Liver (tissue), 9 donors: ENCODE data around the gene SRSF10. TPM values are rescaled to one million over a fixed set of nuclear protein-coding genes. Genes with fewer than 3 reads are reported as not detected.

ENCODE experiments used
- DNase-seq: peaks from one replicate; pipeline ENCODE4 v3.0.0-alpha.2; 2017; ENCODE audit warnings: low spot score
- H3K27ac ChIP-seq, 2 donors: one replicate each; pipeline ENCODE4 v1.7.0; 2013; ENCODE audit warnings: inconsistent platforms in 2 of 2, low read length in 2 of 2, control low read depth in 1 of 2, low read depth in 1 of 2, mild to moderate bottlenecking in 1 of 2
- H3K27me3 ChIP-seq, 4 donors: one replicate each; pipeline versions ENCODE4 v1.6.1 to v1.7.0; 2013; ENCODE audit warnings: low read length in 3 of 4, inconsistent platforms in 1 of 4, mild to moderate bottlenecking in 1 of 4, moderate library complexity in 1 of 4; ENCODE audit not compliant: control insufficient read depth in 4 of 4, insufficient read depth in 4 of 4
- H3K36me3 ChIP-seq, 4 donors: one replicate each; pipeline versions ENCODE4 v1.6.1 to v1.7.0; 2013; ENCODE audit warnings: low read length in 3 of 4, mild to moderate bottlenecking in 3 of 4, low read depth in 1 of 4, moderate library complexity in 1 of 4; ENCODE audit not compliant: control insufficient read depth in 4 of 4, insufficient read depth in 3 of 4
- H3K4me1 ChIP-seq, 4 donors: one replicate each; pipeline versions ENCODE4 v1.6.1 to v1.7.0; 2013; ENCODE audit warnings: low read length in 3 of 4, mild to moderate bottlenecking in 3 of 4, moderate library complexity in 1 of 4; ENCODE audit not compliant: control insufficient read depth in 4 of 4, insufficient read depth in 4 of 4
- H3K4me3 ChIP-seq, 3 donors: one replicate each; pipeline versions ENCODE4 v1.6.1 to v1.7.0; 2013; ENCODE audit warnings: low read length in 3 of 3, control low read depth in 1 of 3, low read depth in 1 of 3, mild to moderate bottlenecking in 1 of 3
- H3K9ac ChIP-seq, 2 donors: one replicate each; pipeline ENCODE4 v1.7.0; 2013; ENCODE audit warnings: low read length in 2 of 2, mild to moderate bottlenecking in 2 of 2, moderate library complexity in 2 of 2, control low read depth in 1 of 2, low read depth in 1 of 2
- H3K9me3 ChIP-seq, 4 donors: one replicate each; pipeline versions ENCODE4 v1.6.1 to v1.7.0; 2013; ENCODE audit warnings: low read length in 3 of 4; ENCODE audit not compliant: control insufficient read depth in 4 of 4
- ATF3 ChIP-seq: IDR thresholded peaks from 2 replicates; pipeline ENCODE4 v1.6.1; 2016; ENCODE audit warnings: antibody characterized with exemption
- FOXA1 ChIP-seq: IDR thresholded peaks from 2 replicates; pipeline ENCODE4 v1.6.1; 2016; ENCODE audit warnings: antibody characterized with exemption
- FOXA2 ChIP-seq: IDR thresholded peaks from 2 replicates; pipeline ENCODE4 v1.6.1; 2016; ENCODE audit warnings: antibody characterized with exemption
- GABPA ChIP-seq, 2 donors: IDR thresholded peaks in 1 of 2; conservative IDR thresholded peaks in 1 of 2; 2 replicates each; pipeline ENCODE4 v1.6.1; 2016; ENCODE audit warnings: antibody characterized with exemption in 2 of 2, mild to moderate bottlenecking in 1 of 2, moderate library complexity in 1 of 2
- HNF4A ChIP-seq, 2 donors: conservative IDR thresholded peaks; 2 replicates each; pipeline ENCODE4 v1.6.1; 2016; ENCODE audit warnings: antibody characterized with exemption in 2 of 2, mild to moderate bottlenecking in 2 of 2
- HNF4G ChIP-seq: IDR thresholded peaks from 2 replicates; pipeline ENCODE4 v1.6.1; 2016; ENCODE audit warnings: antibody characterized with exemption
- NR2F2 ChIP-seq: IDR thresholded peaks from 2 replicates; pipeline ENCODE4 v1.6.1; 2016; ENCODE audit warnings: antibody characterized with exemption
- REST ChIP-seq: IDR thresholded peaks from 2 replicates; pipeline ENCODE4 v1.6.1; 2016; ENCODE audit warnings: antibody characterized with exemption, mild to moderate bottlenecking
- RXRA ChIP-seq, 2 donors: IDR thresholded peaks; 2 replicates each; pipeline ENCODE4 v1.6.1; 2017 to 2018; ENCODE audit warnings: antibody characterized with exemption in 2 of 2, mild to moderate bottlenecking in 1 of 2
- SP1 ChIP-seq: IDR thresholded peaks from 2 replicates; pipeline ENCODE4 v1.6.1; 2018; ENCODE audit warnings: antibody characterized with exemption, mild to moderate bottlenecking
- TAF1 ChIP-seq: conservative IDR thresholded peaks from 2 replicates; pipeline ENCODE4 v1.6.1; 2016; ENCODE audit warnings: antibody characterized with exemption, mild to moderate bottlenecking
- YY1 ChIP-seq: IDR thresholded peaks from 2 replicates; pipeline ENCODE4 v1.6.1; 2016; ENCODE audit warnings: antibody characterized with exemption, mild to moderate bottlenecking
- WGBS: extraction: QIAGEN DNeasy Blood & Tissue Kit; methylation state at CpG from one replicate; pipeline ENCODE4 v1.1.7; 2013; 5-methylcytosine and 5-hydroxymethylcytosine counted together
- polyA plus RNA-seq, 2 donors: library from polyadenylated mRNA; stranded (reverse) in 1 of 2; unstranded in 1 of 2; fragments of 200-250 nt in 1 of 2; fragments of >200 nt in 1 of 2; fragmentation: Nextera tagmentation in 1 of 2; extraction: Ambion mirVana in 1 of 2; gene quantifications; one replicate each; pipeline versions ENCODE4 v1.2.1 to v1.2.3, GENCODE V29; 2013 to 2015
- total RNA-seq, 2 donors: library from RNA; depleted of rRNA; stranded (reverse); fragments of >200 nt; gene quantifications; one replicate each; pipeline ENCODE4 v1.2.3, GENCODE V29; 2014
- TF ChIP-seq, protein P1 (sequence below): IDR thresholded peaks from 2 replicates; pipeline ENCODE4 v1.6.1; 2016; ENCODE audit warnings: antibody characterized with exemption
- donor health status: healthy.
- donor health status: healthy.
- donor health status: healthy.
- donor health status: healthy.
- donor health status: healthy.

The SRSF10 gene
- total and polyA plus RNA-seq, 4 donors: 29.9 to 77.5 (median 63.8) TPM

GRCh38 chr1:23984417-23985186, 4.5 kb upstream of the SRSF10 start:
- Histone ChIP-seq H3K36me3 (no peaks in the 10 kb centered on the region), H3K9ac (no peak overlapping the region), H3K9me3 (no peaks in the 10 kb centered on the region), H3K27me3 (no peaks in the 10 kb centered on the region), H3K27ac (no peak overlapping the region), H3K4me3 (no peak overlapping the region), H3K4me1 (peaks cover 2 to 10% (median 3%) of the 10 kb centered on the region in 4 donors)
- 84% methylated on average over 5 of the region's 5 CpGs for WGBS
- TF ChIP-seq GABPA (IDR thresholded peaks at IDR 0.05 in 1 of 2, conservative IDR thresholded peaks at IDR 0.05 in 1 of 2) (no peak), NR2F2 (peak; percentile 42), HNF4A (conservative IDR thresholded peaks at IDR 0.05) (no peak), ATF3 (no peak), SP1 (peak; percentile 12), TAF1 (no peak), YY1 (no peak), REST (no peak), HNF4G (no peak), RXRA (IDR thresholded peaks at IDR 0.05) (no peak), FOXA2 (no peak), FOXA1 (no peak)
- TF ChIP-seq, protein P1, sequence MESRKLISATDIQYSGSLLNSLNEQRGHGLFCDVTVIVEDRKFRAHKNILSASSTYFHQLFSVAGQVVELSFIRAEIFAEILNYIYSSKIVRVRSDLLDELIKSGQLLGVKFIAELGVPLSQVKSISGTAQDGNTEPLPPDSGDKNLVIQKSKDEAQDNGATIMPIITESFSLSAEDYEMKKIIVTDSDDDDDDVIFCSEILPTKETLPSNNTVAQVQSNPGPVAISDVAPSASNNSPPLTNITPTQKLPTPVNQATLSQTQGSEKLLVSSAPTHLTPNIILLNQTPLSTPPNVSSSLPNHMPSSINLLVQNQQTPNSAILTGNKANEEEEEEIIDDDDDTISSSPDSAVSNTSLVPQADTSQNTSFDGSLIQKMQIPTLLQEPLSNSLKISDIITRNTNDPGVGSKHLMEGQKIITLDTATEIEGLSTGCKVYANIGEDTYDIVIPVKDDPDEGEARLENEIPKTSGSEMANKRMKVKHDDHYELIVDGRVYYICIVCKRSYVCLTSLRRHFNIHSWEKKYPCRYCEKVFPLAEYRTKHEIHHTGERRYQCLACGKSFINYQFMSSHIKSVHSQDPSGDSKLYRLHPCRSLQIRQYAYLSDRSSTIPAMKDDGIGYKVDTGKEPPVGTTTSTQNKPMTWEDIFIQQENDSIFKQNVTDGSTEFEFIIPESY: no peak
- DNase-seq: no peak

DNA sequence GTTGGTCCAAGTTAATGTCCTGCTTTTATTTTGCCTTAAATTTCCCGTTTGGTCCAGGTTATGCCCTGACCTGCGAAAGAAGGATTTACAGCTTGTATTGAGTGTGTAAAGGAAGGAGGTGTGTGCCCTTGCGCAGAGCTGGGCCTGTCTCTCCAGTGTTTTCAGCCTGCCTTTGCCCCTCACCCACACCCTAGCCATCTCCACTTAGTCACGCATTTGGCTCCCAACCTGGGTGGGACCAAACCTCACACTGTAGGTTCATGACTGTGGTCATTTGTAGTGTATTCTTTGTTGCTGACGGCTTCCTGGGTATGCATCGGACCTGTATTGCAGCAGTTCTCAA, 572 bp upstream of the SRSF10 start:
- Histone ChIP-seq H3K36me3 (no peaks in the 10 kb centered on the region), H3K9me3 (no peaks in the 10 kb centered on the region), H3K9ac (peak overlapping the region; percentile 62 to 70), H3K27ac (peak overlapping the region; percentile 79 to 99), H3K27me3 (no peaks in the 10 kb centered on the region), H3K4me3 (peak overlapping the region; percentile 51 to 57 (median 51)), H3K4me1 (peaks cover 4 to 37% (median 20%) of the 10 kb centered on the region in 4 donors)
- DNase-seq: peak; percentile 56
- no peak for TF ChIP-seq NR2F2
- TF ChIP-seq, protein P1: no peak
- no peak for TF ChIP-seq HNF4G
- no peak for TF ChIP-seq SP1
- no peak for TF ChIP-seq FOXA1
- WGBS: 57% methylated on average over 6 of the region's 6 CpGs
